ENCODE data around the gene DLG2.

DLG2 gene

GRCh38 chr11:85541683-85542082 is 85.5 kb downstream of the DLG2 start:
- TF ChIP-seq, protein P1, sequence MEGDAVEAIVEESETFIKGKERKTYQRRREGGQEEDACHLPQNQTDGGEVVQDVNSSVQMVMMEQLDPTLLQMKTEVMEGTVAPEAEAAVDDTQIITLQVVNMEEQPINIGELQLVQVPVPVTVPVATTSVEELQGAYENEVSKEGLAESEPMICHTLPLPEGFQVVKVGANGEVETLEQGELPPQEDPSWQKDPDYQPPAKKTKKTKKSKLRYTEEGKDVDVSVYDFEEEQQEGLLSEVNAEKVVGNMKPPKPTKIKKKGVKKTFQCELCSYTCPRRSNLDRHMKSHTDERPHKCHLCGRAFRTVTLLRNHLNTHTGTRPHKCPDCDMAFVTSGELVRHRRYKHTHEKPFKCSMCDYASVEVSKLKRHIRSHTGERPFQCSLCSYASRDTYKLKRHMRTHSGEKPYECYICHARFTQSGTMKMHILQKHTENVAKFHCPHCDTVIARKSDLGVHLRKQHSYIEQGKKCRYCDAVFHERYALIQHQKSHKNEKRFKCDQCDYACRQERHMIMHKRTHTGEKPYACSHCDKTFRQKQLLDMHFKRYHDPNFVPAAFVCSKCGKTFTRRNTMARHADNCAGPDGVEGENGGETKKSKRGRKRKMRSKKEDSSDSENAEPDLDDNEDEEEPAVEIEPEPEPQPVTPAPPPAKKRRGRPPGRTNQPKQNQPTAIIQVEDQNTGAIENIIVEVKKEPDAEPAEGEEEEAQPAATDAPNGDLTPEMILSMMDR (IDR thresholded peaks at IDR 0.05; ENCODE audit: low read length, missing control alignments), result no peak
- no peak for DNase-seq (ENCODE audit: low read depth)
- H3K4me3 ChIP-seq (replicated peaks; ENCODE audit: low read depth, low read length), result no peak overlapping the region

DNA sequence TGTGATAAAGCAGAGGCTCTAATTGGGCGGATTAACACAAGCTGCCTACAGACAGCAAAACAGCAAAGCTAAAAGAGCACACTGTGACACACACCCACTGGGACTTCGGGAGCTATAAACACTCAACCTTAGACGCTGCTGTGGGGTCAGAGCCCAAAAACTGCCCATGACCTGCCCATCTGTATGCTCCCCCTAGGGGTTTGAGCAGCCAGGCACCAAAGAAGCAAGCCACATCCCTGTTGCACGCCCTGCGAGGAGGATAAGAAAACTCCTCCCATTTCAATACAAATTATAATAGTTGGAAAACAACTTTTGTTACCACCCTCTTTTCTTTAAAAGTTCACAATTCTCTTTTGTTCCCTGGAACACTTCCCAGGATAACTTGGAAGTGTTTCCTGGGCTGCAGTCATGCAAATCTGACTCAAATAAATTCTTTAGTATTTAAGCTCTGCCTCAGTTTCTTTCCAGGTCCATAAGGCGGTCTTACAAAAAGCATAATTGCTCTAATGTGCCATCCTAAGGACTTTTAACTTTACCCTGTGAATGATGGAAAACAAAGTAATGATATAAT is 86.4 kb downstream of the DLG2 start:
- H3K4me3 ChIP-seq (replicated peaks; ENCODE audit: low read depth, low read length), result no peak overlapping the region
- TF ChIP-seq, protein P1 (IDR thresholded peaks at IDR 0.05; ENCODE audit: low read length, missing control alignments), result no peak
- DNase-seq (ENCODE audit: low read depth), result no peak

- no peak for DNase-seq (ENCODE audit: low read depth)
- H3K4me3 ChIP-seq (replicated peaks; ENCODE audit: low read depth, low read length), result no peak overlapping the region
- TF ChIP-seq, protein P1 (IDR thresholded peaks at IDR 0.05; ENCODE audit: low read length, missing control alignments), result no peak
These were observed 87.0 kb downstream of the DLG2 start for GRCh38 chr11:85540181-85540580.

- TF ChIP-seq, protein P1 (IDR thresholded peaks at IDR 0.05; ENCODE audit: low read length, missing control alignments), result no peak
- no peak overlapping the region for H3K4me3 ChIP-seq (replicated peaks; ENCODE audit: low read depth, low read length)
- DNase-seq (ENCODE audit: low read depth), result no peak
These were observed 87.4 kb downstream of the DLG2 start for GRCh38 chr11:85539740-85540139.

DNA sequence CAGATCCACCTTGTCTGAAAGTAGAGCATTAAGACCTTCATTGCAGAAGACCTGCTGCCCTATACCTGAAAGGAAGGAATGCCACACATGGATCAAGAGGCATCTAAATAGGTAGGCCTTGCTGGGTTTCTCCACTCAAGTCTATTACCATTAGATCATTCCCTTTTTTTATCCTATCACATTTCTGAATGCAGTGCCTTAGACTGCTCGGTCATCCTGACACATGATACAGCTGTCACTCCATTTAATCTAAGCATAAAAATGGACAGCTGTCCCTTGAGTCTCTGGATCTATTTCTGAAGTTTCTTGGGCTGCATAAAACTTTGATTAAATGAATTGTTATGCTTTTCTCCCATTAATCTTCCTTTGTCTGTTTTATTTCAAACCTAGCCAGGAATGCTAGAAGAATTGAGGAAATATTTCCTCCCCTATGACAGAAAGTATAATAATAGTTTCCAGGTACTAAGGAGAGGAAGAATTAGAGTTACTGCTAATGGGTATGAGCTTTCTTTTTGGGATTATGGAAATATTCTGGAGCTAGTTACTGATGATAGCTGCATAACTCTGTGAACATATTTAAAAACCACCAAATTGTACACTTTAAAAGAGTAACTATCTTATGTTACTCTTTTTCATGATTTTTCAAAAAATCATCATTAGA is 88.0 kb downstream of the DLG2 start:
- no peak for DNase-seq (ENCODE audit: low read depth)
- TF ChIP-seq, protein P1 (IDR thresholded peaks at IDR 0.05; ENCODE audit: low read length, missing control alignments), result no peak
- H3K4me3 ChIP-seq (replicated peaks; ENCODE audit: low read depth, low read length), result no peak overlapping the region

DNA sequence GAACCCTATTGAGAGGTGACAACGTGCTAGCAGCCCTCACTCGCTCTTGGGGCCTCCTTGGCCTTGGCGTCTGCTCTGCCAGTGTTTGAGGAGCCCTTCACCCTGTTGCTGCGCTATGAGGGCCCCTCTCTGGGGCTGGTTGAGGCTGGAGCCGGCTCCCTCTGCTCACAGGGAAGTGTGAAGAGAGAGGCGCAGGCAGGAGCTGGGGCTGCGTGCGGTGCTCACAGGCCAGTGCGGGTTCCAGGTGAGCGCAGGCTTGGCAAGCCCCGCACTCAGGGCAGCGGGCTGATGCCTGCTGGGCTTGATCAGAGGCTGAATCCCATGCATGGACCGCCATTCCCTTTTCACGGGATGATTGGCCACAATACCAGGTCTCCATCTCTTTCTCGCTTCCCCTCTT is 90.7 kb downstream of the DLG2 start:
- no peak for DNase-seq (ENCODE audit: low read depth)
- TF ChIP-seq, protein P1 (IDR thresholded peaks at IDR 0.05; ENCODE audit: low read length, missing control alignments), result no peak
- no peak overlapping the region for H3K4me3 ChIP-seq (replicated peaks; ENCODE audit: low read depth, low read length)

- TF ChIP-seq, protein P1 (IDR thresholded peaks at IDR 0.05; ENCODE audit: low read length, missing control alignments), result no peak
- no peak overlapping the region for H3K4me3 ChIP-seq (replicated peaks; ENCODE audit: low read depth, low read length)
- no peak for DNase-seq (ENCODE audit: low read depth)
These were observed 92.3 kb downstream of the DLG2 start for GRCh38 chr11:85534806-85535205.
